Gastrocnemius medialis (tissue), 4 donors: ENCODE results near the gene RABL6.

ENCODE experiments used
- POLR2A ChIP-seq, 2 donors: fragments of 450-650 bp; IDR thresholded peaks; one replicate each; pipeline ENCODE4 v1.6.1; 2017; ENCODE audit warnings: antibody characterized with exemption in 2 of 2, mild to moderate bottlenecking in 2 of 2, moderate library complexity in 2 of 2
- TF ChIP-seq, protein P1 (sequence below), 5 experiments: fragments of 450-650 bp in 3 of 5; fragments of 200-600 bp in 2 of 5; sonication (generic) in 2 of 5; IDR thresholded peaks in 4 of 5; conservative IDR thresholded peaks in 1 of 5; 1 replicate in 4 of 5; 2 replicates in 1 of 5; pipeline ENCODE4 v1.5.1; 2016 to 2019; ENCODE audit warnings: antibody characterized with exemption in 5 of 5, mild to moderate bottlenecking in 3 of 5, moderate library complexity in 3 of 5

- TF ChIP-seq, protein P1, sequence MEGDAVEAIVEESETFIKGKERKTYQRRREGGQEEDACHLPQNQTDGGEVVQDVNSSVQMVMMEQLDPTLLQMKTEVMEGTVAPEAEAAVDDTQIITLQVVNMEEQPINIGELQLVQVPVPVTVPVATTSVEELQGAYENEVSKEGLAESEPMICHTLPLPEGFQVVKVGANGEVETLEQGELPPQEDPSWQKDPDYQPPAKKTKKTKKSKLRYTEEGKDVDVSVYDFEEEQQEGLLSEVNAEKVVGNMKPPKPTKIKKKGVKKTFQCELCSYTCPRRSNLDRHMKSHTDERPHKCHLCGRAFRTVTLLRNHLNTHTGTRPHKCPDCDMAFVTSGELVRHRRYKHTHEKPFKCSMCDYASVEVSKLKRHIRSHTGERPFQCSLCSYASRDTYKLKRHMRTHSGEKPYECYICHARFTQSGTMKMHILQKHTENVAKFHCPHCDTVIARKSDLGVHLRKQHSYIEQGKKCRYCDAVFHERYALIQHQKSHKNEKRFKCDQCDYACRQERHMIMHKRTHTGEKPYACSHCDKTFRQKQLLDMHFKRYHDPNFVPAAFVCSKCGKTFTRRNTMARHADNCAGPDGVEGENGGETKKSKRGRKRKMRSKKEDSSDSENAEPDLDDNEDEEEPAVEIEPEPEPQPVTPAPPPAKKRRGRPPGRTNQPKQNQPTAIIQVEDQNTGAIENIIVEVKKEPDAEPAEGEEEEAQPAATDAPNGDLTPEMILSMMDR (IDR thresholded peaks at IDR 0.05 in 4 of 5, conservative IDR thresholded peaks at IDR 0.05 in 1 of 5): no peak
- TF ChIP-seq POLR2A (IDR thresholded peaks at IDR 0.05): no peak
Measured at GRCh38 chr9:136779808-136780207, 27.9 kb upstream of the RABL6 start.
